K562 (cell line): ENCODE measurements around the gene ZNF407. TPM values are rescaled to one million over a fixed set of nuclear protein-coding genes. Genes with fewer than 3 reads are reported as not detected.

Experiments
- ATAC-seq: fragments of 200-7000 bp; cut with Tn5 transposase; 3 replicates; pipeline ENCODE4 v1.9.1; 2020; ENCODE audit warnings: moderate library complexity
- BruUV-seq: library from RNA; stranded (reverse); fragments of 400-500 nt; replicated peaks from 2 replicates; lab custom pipeline; 2021; lab: Mats Ljungman, UMichigan
- CTCF ChIA-PET: fragments of 300-600 bp; formaldehyde crosslinking; extraction: SDS; loops from one replicate; lab custom pipeline; 2021; ENCODE audit warnings: low intra/inter-chr PET ratio; lab: Yijun Ruan, JAX
- POLR2A ChIA-PET: fragments of 300-600, 350-650 bp; sonication (Branson Sonifier 250); formaldehyde crosslinking; extraction: SDS; loops from one replicate; lab custom pipeline; 2021; ENCODE audit warnings: antibody characterized with exemption, inconsistent platforms; lab: Yijun Ruan, JAX
- DNase-seq, 4 experiments: peaks; one replicate each; pipeline versions ENCODE4 v3.0.0 to v3.0.0-alpha.2; 2011 to 2018; ENCODE audit warnings: low spot score in 3 of 4, mixed read lengths in 3 of 4; ENCODE audit errors: extremely low read depth in 1 of 4
- FAIRE-seq: peaks from 2 replicates; lab custom pipeline; 2011; peaks lifted over from hg19 to GRCh38; lab: Jason Lieb, UNC
- H2AFZ ChIP-seq: 2 replicates; pipeline ENCODE4 v1.6.0; 2011; ENCODE audit warnings: low read depth, low read length, control low read depth, inconsistent platforms
- H3K27ac ChIP-seq: fragments of 200-600 bp; 3 replicates; pipeline ENCODE4 v1.8.0; 2011; ENCODE audit warnings: low read depth, mild to moderate bottlenecking, control low read depth, inconsistent platforms, low read length, moderate library complexity, mixed read lengths; ENCODE audit errors: extremely low read depth
- H3K27me3 ChIP-seq, 2 experiments: fragments of 300-600 bp in 1 of 2; 2 replicates in 1 of 2; 3 replicates in 1 of 2; pipeline versions ENCODE4 v1.6.0 to v1.8.0; 2011; ENCODE audit warnings: inconsistent platforms in 2 of 2, low read length in 2 of 2, mild to moderate bottlenecking in 1 of 2, mixed read lengths in 1 of 2, moderate library complexity in 1 of 2; ENCODE audit not compliant: control insufficient read depth in 2 of 2, insufficient read depth in 2 of 2
- H3K36me3 ChIP-seq: fragments of 300-600 bp; 3 replicates; pipeline ENCODE4 v1.8.0; 2011; ENCODE audit warnings: mild to moderate bottlenecking, low read length, inconsistent platforms; ENCODE audit not compliant: control insufficient read depth, insufficient read depth
- H3K4me1 ChIP-seq, 2 experiments: fragments of 200-600 bp in 1 of 2; replicated peaks in 1 of 2; 2 replicates in 1 of 2; 3 replicates in 1 of 2; pipeline versions ENCODE4 v1.5.1 to v1.8.0; 2011; ENCODE audit warnings: inconsistent platforms in 2 of 2, low read length in 2 of 2, mild to moderate bottlenecking in 1 of 2, mixed read lengths in 1 of 2, moderate library complexity in 1 of 2; ENCODE audit not compliant: control insufficient read depth in 2 of 2, insufficient read depth in 2 of 2
- H3K4me2 ChIP-seq: 2 replicates; pipeline ENCODE4 v1.6.1; 2011; ENCODE audit warnings: low read length, control low read depth, inconsistent platforms, mixed read lengths; ENCODE audit not compliant: insufficient read depth
- H3K4me3 ChIP-seq: fragments of 200-600 bp; sonication (generic), shearing (Covaris generic); 2 replicates; pipeline ENCODE4 v1.5.1; 2016; ENCODE audit warnings: control low read depth, inconsistent platforms
- H3K79me2 ChIP-seq: fragments of 200-600 bp; 3 replicates; pipeline ENCODE4 v1.8.0; 2011; ENCODE audit warnings: low read length, inconsistent platforms; ENCODE audit not compliant: control insufficient read depth, insufficient read depth
- H3K9ac ChIP-seq, 2 experiments: 2 replicates each; pipeline versions ENCODE4 v1.6.0 to v1.6.1; 2011; ENCODE audit warnings: low read depth in 2 of 2, low read length in 2 of 2, control low read depth in 1 of 2, inconsistent platforms in 1 of 2, mild to moderate bottlenecking in 1 of 2, mixed read lengths in 1 of 2; ENCODE audit not compliant: insufficient read depth in 1 of 2
- H3K9me1 ChIP-seq: one replicate; pipeline ENCODE4 v1.6.0; 2011; ENCODE audit warnings: inconsistent platforms, mild to moderate bottlenecking, low read length, moderate library complexity; ENCODE audit not compliant: control insufficient read depth, insufficient read depth
- H3K9me3 ChIP-seq: replicated peaks from 2 replicates; pipeline ENCODE4 v1.5.1; 2011; ENCODE audit warnings: low read depth, low read length, inconsistent platforms; ENCODE audit not compliant: control insufficient read depth, insufficient read depth
- H4K20me1 ChIP-seq: replicated peaks from 2 replicates; pipeline ENCODE4 v1.6.1; 2011; ENCODE audit warnings: low read length, inconsistent platforms, mixed read lengths; ENCODE audit not compliant: control insufficient read depth, insufficient read depth
- CBFB ChIP-seq: sonication (generic); formaldehyde crosslinking; IDR thresholded peaks from 2 replicates; pipeline ENCODE4 v1.4.0; 2020; ENCODE audit warnings: mild to moderate bottlenecking, missing genetic modification reagents
- DEAF1 ChIP-seq: fragments of 450-650 bp; formaldehyde crosslinking; IDR thresholded peaks from 2 replicates; pipeline ENCODE4 v1.4.0; 2020; ENCODE audit warnings: mild to moderate bottlenecking, moderate library complexity
- GATAD2A ChIP-seq: fragments of 450-650 bp; IDR thresholded peaks from 2 replicates; pipeline ENCODE4 v1.6.1; 2017
- HINFP ChIP-seq: fragments of 450-650 bp; conservative IDR thresholded peaks from 2 replicates; pipeline ENCODE4 v1.6.1; 2016; ENCODE audit warnings: missing genetic modification characterization, low read depth, mild to moderate bottlenecking, control low read depth, missing compliant biosample characterization
- HIVEP1 ChIP-seq: fragments of 250-450 bp; sonication (Bioruptor Pico); IDR thresholded peaks from 2 replicates; pipeline ENCODE4 v1.4.0; 2020; ENCODE audit warnings: mild to moderate bottlenecking
- KDM1A ChIP-seq, 2 experiments: fragments of 450-650 bp; IDR thresholded peaks; 2 replicates each; pipeline ENCODE4 v1.6.1; 2016; ENCODE audit warnings: mild to moderate bottlenecking in 2 of 2
- MAX ChIP-seq: sonication (generic); formaldehyde crosslinking; IDR thresholded peaks from 2 replicates; pipeline ENCODE4 v1.9.0; 2022; ENCODE audit warnings: mild to moderate bottlenecking, missing genetic modification reagents
- NR4A1 ChIP-seq, 2 experiments: fragments of 250-450 bp in 1 of 2; fragments of 450-650 bp in 1 of 2; sonication (Bioruptor Pico) in 1 of 2; IDR thresholded peaks; 2 replicates each; pipeline versions ENCODE4 v1.4.0 to v1.6.1; 2016 to 2020; ENCODE audit warnings: mild to moderate bottlenecking in 2 of 2, missing compliant biosample characterization in 1 of 2, missing genetic modification characterization in 1 of 2, moderate library complexity in 1 of 2
- POLR2B ChIP-seq: fragments of 450-650 bp; IDR thresholded peaks from 2 replicates; pipeline ENCODE4 v1.6.1; 2018; ENCODE audit warnings: low read depth; ENCODE audit not compliant: partially characterized antibody
- RAD51 ChIP-seq: fragments of 450-650 bp; IDR thresholded peaks from 2 replicates; pipeline ENCODE4 v1.7.1; 2016; ENCODE audit warnings: low read depth, mild to moderate bottlenecking, borderline replicate concordance
- ZFP30 ChIP-seq: fragments of 250-450 bp; sonication (Bioruptor Pico); IDR thresholded peaks from 2 replicates; pipeline ENCODE4 v1.8.0; 2022; ENCODE audit warnings: moderate library complexity, mild to moderate bottlenecking, inconsistent platforms, borderline replicate concordance
- ZNF184 ChIP-seq: sonication (generic); formaldehyde crosslinking; IDR thresholded peaks from 2 replicates; pipeline ENCODE4 v1.5.0; 2020; ENCODE audit warnings: missing genetic modification reagents
- ZNF280B ChIP-seq: fragments of 250-450 bp; sonication (Bioruptor Pico); IDR thresholded peaks from 2 replicates; pipeline ENCODE4 v1.5.1; 2021; ENCODE audit warnings: mild to moderate bottlenecking
- ZNF561 ChIP-seq: fragments of 450-650 bp; formaldehyde crosslinking; conservative IDR thresholded peaks from 2 replicates; pipeline ENCODE4 v1.4.0; 2020; ENCODE audit warnings: mild to moderate bottlenecking, moderate library complexity
- ZNF778 ChIP-seq: fragments of 450-650 bp; formaldehyde crosslinking; IDR thresholded peaks from 2 replicates; pipeline ENCODE4 v1.4.0; 2020; ENCODE audit warnings: mild to moderate bottlenecking, moderate library complexity
- WGBS: fragments of 100-300 bp; shearing (Covaris generic); methylation state at CpG from one replicate; pipeline ENCODE4 v1.1.6; 2016; ENCODE audit warnings: low coverage, mixed read lengths; ENCODE audit not compliant: insufficient coverage; ENCODE audit errors: missing lambda C conversion rate; 5-methylcytosine and 5-hydroxymethylcytosine counted together
- in situ Hi-C: fragments of 300-500 bp; cut with MboI; formaldehyde crosslinking; loops from 4 replicates; pipeline ENCODE4 v1.15.0; 2018; ENCODE audit warnings: inconsistent platforms, mixed read lengths
- intact Hi-C: fragments of 100-400 bp; cut with micrococcal nuclease; formaldehyde crosslinking; loops from 2 replicates; pipeline ENCODE4 v1.14.2; 2022
- polyA plus RNA-seq, 8 experiments: library from polyadenylated mRNA; depleted of rRNA in 4 of 8; stranded (reverse) in 5 of 8; unstranded in 3 of 8; fragments of >200 nt; fragmentation: Nextera tagmentation in 2 of 8; fragmentation: Illumina TruSeq in 1 of 8; extraction: Ambion mirVana in 2 of 8; extraction: Trizol in 1 of 8; gene quantifications; 2 replicates each; pipeline versions ENCODE4 v1.2.1 to v1.2.3, GENCODE V29; 2011 to 2014; ENCODE audit warnings: inconsistent platforms in 1 of 8, missing spikeins in 1 of 8
- total RNA-seq, 7 experiments: library from RNA; depleted of rRNA in 6 of 7; stranded (reverse); fragments of >200 nt in 6 of 7; fragmentation: Illumina TruSeq in 2 of 7; extraction: Trizol in 2 of 7; gene quantifications; 2 replicates each; pipeline versions ENCODE4 v1.2.1 to v1.2.3, GENCODE V29; 2011 to 2021; ENCODE audit warnings: low replicate concordance in 1 of 7

The ZNF407 gene
- total and polyA plus RNA-seq, 9 of the 15 experiments (the other 6 are each of a cell fraction or from before 2014, with no cell fraction given) = 0.21 to 5.4 (median 2.3) TPM

- Histone ChIP-seq H3K4me2 (peak overlapping the region; percentile 58), H4K20me1 (no peaks in the 10 kb centered on the region), H3K36me3 (no peaks in the 10 kb centered on the region), H3K27ac (no peak overlapping the region), H3K79me2 (no peaks in the 10 kb centered on the region), H3K4me3 (no peak overlapping the region), H3K9me3 (no peaks in the 10 kb centered on the region), H3K27me3 (no peaks in the 10 kb centered on the region), H2AFZ (peak overlapping the region; percentile 70; the same call in 1 of the 2 replicates), H3K9ac (no peak overlapping the region), H3K9me1 (no peaks in the 10 kb centered on the region), H3K4me1 (peaks cover 0 to 13% of the 10 kb centered on the region in 2 experiments; a peak in 2 of 5 replicates)
- TF ChIP-seq RAD51 (no peak), ZNF561 (no peak), GATAD2A (no peak), NR4A1 (CRISPR knock-in tag; IDR thresholded peaks at IDR 0.05) (no peak), NR4A1 (tag; IDR thresholded peaks at IDR 0.05) (no peak), POLR2B (no peak), KDM1A (IDR thresholded peaks at IDR 0.05) (no peak), ZFP30 (CRISPR knock-in tag) (no peak), ZNF184 (CRISPR knock-in tag) (no peak), ZNF778 (CRISPR knock-in tag) (no peak), HINFP (tag) (no peak), ZNF280B (CRISPR knock-in tag) (no peak), CBFB (CRISPR knock-in tag) (no peak), MAX (no peak), HIVEP1 (CRISPR knock-in tag) (no peak), DEAF1 (CRISPR knock-in tag) (no peak)
- ChIA-PET POLR2A (interaction anchor here (0.6 kb wide), 1 partner anchor 16 kb away, joined by 5 read pairs; no protein-coding TSS in a partner anchor), CTCF (no interaction called here)
- intact Hi-C loops = loop anchor here (10.0 kb wide), 1 partner anchor 148 kb away; no protein-coding TSS in a partner anchor
- DNase-seq (peak in 2 of 4 experiments; percentile 5 to 19), ATAC-seq (peak; percentile 63), FAIRE-seq (peak; percentile 26)
- in situ Hi-C loops = no loop called here
- BruUV-seq = no TSS peak
- WGBS = 6% methylated on average over 4 of the region's 4 CpGs
Measured at GRCh38 chr18:74803117-74803516, 205.4 kb downstream of the ZNF407 start.
